Measurements from ENCODE around the gene SH2D3C. TPM values are rescaled to one million over a fixed set of nuclear protein-coding genes. Genes with fewer than 3 reads are reported as not detected.

SH2D3C gene
- total and polyA plus RNA-seq, 2 of the 8 experiments (the other 6 are each of a cell fraction or from before 2014, with no cell fraction given), result 6.4 to 8.1 TPM

- TF ChIP-seq ATF3 (IDR thresholded peaks at IDR 0.05; ENCODE audit: insufficient read depth, low read depth, low read length) (0 out of 2 replicates have a peak, but pooled peaks have one; percentile 11), JUN (IDR thresholded peaks at IDR 0.05; ENCODE audit: low read depth, low read length) (no peak), EP300 (IDR thresholded peaks at IDR 0.05; ENCODE audit: borderline replicate concordance in 1 of 2, low read depth in 2 of 2, low read length in 2 of 2) (0 out of 3 replicates have a peak, but pooled peaks of 1 of the 2 experiments have one; percentile 40), CTBP2 (IDR thresholded peaks at IDR 0.05; ENCODE audit: borderline replicate concordance, insufficient read depth, insufficient read length, low read length) (no peak), RAD21 (IDR thresholded peaks at IDR 0.05 in 1 of 2, conservative IDR thresholded peaks at IDR 0.05 in 1 of 2; ENCODE audit: low read depth in 2 of 2, low read length in 2 of 2) (peak; percentile 77 to 84), BRCA1 (IDR thresholded peaks at IDR 0.05; ENCODE audit: low read depth, low read length) (no peak), EGR1 (IDR thresholded peaks at IDR 0.05; ENCODE audit: borderline replicate concordance, low read depth, low read length) (0 out of 2 replicates have a peak, but pooled peaks have one; percentile 6), CREB1 (IDR thresholded peaks at IDR 0.05) (peak; percentile 64), KDM1A (IDR thresholded peaks at IDR 0.05; ENCODE audit: borderline replicate concordance, low read length) (0 out of 2 replicates have a peak, but pooled peaks have one; percentile 5), SP4 (IDR thresholded peaks at IDR 0.05; ENCODE audit: low read length) (0 out of 2 replicates have a peak, but pooled peaks have one; percentile 45), CHD2 (IDR thresholded peaks at IDR 0.05; ENCODE audit: low read length) (no peak; the same call in 1 of the 2 replicates), EZH2 (IDR thresholded peaks at IDR 0.05; ENCODE audit: low read depth, low read length, severe bottlenecking) (no peak), PHF8 (conservative IDR thresholded peaks at IDR 0.05; ENCODE audit: low read depth, low read length) (peak; percentile 47)
Measured at GRCh38 chr9:127785023-127785932, 6.8 kb upstream of the SH2D3C start (continued).
